Colonic mucosa (tissue), 4 donors: ENCODE results near the gene SEMA5B. TPM values are rescaled to one million over a fixed set of nuclear protein-coding genes. Genes with fewer than 3 reads are reported as not detected.

Experiments used
- DNase-seq: peaks from one replicate; pipeline ENCODE4 v3.0.0-alpha.2; 2020
- H3K27ac ChIP-seq: fragments of 200-600 bp; one replicate; pipeline ENCODE4 v1.8.0; 2021
- H3K27me3 ChIP-seq: fragments of 200-600 bp; one replicate; pipeline ENCODE4 v1.8.0; 2021
- H3K36me3 ChIP-seq: fragments of 200-600 bp; one replicate; pipeline ENCODE4 v1.8.0; 2021
- H3K4me1 ChIP-seq: fragments of 200-600 bp; one replicate; pipeline ENCODE4 v1.8.0; 2021; ENCODE audit warnings: mild to moderate bottlenecking
- H3K4me3 ChIP-seq: fragments of 200-600 bp; one replicate; pipeline ENCODE4 v1.8.0; 2021
- H3K9ac ChIP-seq, 2 donors: one replicate each; pipeline ENCODE4 v1.7.0; 2013; ENCODE audit warnings: control low read depth in 2 of 2, low read depth in 2 of 2, low read length in 2 of 2
- H3K9me3 ChIP-seq: fragments of 200-600 bp; one replicate; pipeline ENCODE4 v1.8.0; 2021
- CTCF ChIP-seq: fragments of 200-600 bp; IDR thresholded peaks from one replicate; pipeline ENCODE4 v1.8.0; 2022; ENCODE audit warnings: antibody characterized with exemption, mild to moderate bottlenecking
- intact Hi-C: fragments of 100-400 bp; cut with DNase I; formaldehyde crosslinking; loops from one replicate; pipeline ENCODE4 v1.14.1; 2022
- total RNA-seq, 2 donors: library from RNA; stranded (reverse); fragmentation: NEBNext Ultra II Directional in 1 of 2; extraction: Animal tissue kit (Norgen Biotek cat#: 25700) in 1 of 2; gene quantifications; one replicate each; pipeline ENCODE4 v1.2.1, GENCODE V29; 2021
- donor health status: healthy.
- donor health status: DM: no; HTN: no; CAD: no.
- donor health status: DM: no; HTN: no; CAD: no.

Gene SEMA5B
- total RNA-seq, 2 donors from 2014 or later: 0.40 to 1.3 TPM

DNA sequence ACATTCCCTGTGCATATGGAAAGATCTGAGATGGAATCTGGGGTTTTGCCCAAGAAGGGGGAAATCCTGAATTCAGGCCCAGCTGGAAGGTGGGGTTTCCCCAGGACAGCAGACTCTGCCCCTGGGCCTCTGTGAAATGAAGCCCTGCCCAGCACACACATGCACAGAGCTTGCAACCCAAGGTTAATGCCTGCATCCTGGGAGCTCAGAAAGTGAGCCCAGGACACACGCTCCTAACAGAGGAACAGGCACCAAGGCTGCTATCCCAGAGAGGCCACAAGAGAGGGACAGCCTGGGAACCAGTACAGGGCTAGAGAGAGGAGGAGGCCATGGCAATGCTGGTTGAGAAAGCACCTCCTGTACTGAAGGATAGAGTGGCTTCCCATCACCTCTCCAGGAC lies 16.1 kb downstream of the SEMA5B start:
- TF ChIP-seq CTCF: no peak
- Histone ChIP-seq H3K36me3 (no peaks in the 10 kb centered on the region), H3K27ac (no peak overlapping the region), H3K27me3 (no peaks in the 10 kb centered on the region), H3K9me3 (no peaks in the 10 kb centered on the region), H3K4me3 (no peak overlapping the region), H3K9ac (no peak overlapping the region), H3K4me1 (no peaks in the 10 kb centered on the region)
- no peak for DNase-seq
- intact Hi-C loops: no loop called here

GRCh38 chr3:123008840-123009239 lies 18.7 kb downstream of the SEMA5B start:
- H3K36me3 ChIP-seq: no peaks in the 10 kb centered on the region
- no peak for TF ChIP-seq CTCF
- H3K4me1 ChIP-seq: no peaks in the 10 kb centered on the region
- H3K27ac ChIP-seq: no peak overlapping the region
- H3K4me3 ChIP-seq: no peak overlapping the region
- H3K9me3 ChIP-seq: no peaks in the 10 kb centered on the region
- H3K27me3 ChIP-seq: no peaks in the 10 kb centered on the region
- H3K9ac ChIP-seq: no peak overlapping the region
- DNase-seq: no peak
- intact Hi-C loops: no loop called here

DNA sequence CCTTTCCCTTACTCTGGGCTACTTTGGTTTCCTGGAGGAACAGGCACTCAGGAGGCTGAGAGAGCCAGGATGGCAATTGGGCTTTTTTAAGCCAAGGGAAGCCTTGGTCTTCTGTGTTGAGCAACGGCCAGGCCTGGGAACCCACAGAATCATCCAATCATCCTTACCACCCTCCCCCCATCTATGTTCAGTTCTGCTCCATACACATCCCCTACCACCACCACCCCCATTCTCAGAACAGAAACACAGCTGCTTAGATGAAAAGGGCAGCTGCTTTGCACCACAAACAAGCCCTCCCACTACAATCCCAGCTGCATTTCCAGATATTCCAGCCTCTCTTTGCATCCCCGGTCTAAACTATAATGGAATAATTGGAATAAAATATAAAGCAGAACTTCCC lies 21.0 kb downstream of the SEMA5B start:
- no peak overlapping the region for H3K4me3 ChIP-seq
- no peaks in the 10 kb centered on the region for H3K36me3 ChIP-seq
- H3K9ac ChIP-seq: no peak overlapping the region
- no peak for DNase-seq
- H3K4me1 ChIP-seq: no peaks in the 10 kb centered on the region
- no peaks in the 10 kb centered on the region for H3K9me3 ChIP-seq
- no peak overlapping the region for H3K27ac ChIP-seq
- no peaks in the 10 kb centered on the region for H3K27me3 ChIP-seq
- no peak for TF ChIP-seq CTCF
- intact Hi-C loops: no loop called here

- no peak for TF ChIP-seq CTCF
- Histone ChIP-seq H3K4me1 (no peaks in the 10 kb centered on the region), H3K4me3 (no peak overlapping the region), H3K9ac (no peak overlapping the region), H3K36me3 (no peaks in the 10 kb centered on the region), H3K9me3 (no peaks in the 10 kb centered on the region), H3K27me3 (no peaks in the 10 kb centered on the region), H3K27ac (no peak overlapping the region)
- DNase-seq: no peak
- intact Hi-C loops: no loop called here
Observed at GRCh38 chr3:123005291-123005690, 22.3 kb downstream of the SEMA5B start.

DNA sequence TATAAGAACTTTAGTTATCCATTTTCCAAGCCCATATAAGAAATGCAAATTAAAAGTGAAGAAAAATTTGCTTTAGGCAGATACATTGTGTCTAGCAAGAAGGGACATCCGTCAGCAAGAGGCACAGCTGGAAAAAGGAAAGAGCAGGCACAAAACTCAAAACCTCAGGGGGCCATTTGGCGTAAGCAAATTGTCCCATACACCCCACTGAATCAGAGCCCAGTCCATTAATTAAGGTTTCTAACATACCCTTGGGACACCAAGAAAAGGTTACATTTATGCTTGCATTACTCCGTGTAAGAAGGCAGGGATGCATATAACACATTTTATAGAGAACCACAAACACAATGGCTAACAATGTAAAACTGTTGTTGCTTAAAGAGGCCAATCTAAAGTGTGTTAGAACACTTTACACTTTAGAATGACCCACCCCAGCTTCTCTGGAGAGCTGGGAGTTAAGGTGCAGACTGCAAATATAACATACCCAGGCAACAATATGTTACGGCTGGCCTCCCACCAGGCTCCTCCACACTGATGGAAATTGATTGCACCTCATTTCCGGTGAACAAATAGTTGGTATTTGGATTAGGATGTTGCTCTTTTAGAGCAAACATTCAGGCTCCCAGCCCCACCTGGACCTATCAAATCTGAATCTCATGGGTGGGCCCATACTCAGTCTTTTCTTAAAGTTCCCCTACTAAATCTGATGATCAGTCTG lies 23.2 kb downstream of the SEMA5B start:
- no peak overlapping the region for H3K4me3 ChIP-seq
- intact Hi-C loops: no loop called here
- TF ChIP-seq CTCF: no peak

More for the DNA sequence above, 23.2 kb downstream of the SEMA5B start:
- no peaks in the 10 kb centered on the region for H3K27me3 ChIP-seq
- no peaks in the 10 kb centered on the region for H3K36me3 ChIP-seq
- H3K9me3 ChIP-seq: no peaks in the 10 kb centered on the region
- H3K9ac ChIP-seq: no peak overlapping the region
- no peaks in the 10 kb centered on the region for H3K4me1 ChIP-seq
- no peak overlapping the region for H3K27ac ChIP-seq
- no peak for DNase-seq
